ENCODE measurements around the gene CAVIN1.
A peak's percentile ranks its signal among the peaks of the same experiment; 100 is the strongest.
"Not testable (repeated sequence)": the region's sequence is repeated elsewhere in the genome, so short reads cannot be mapped to it uniquely, and the experiment has no call there.

Gene CAVIN1

DNA sequence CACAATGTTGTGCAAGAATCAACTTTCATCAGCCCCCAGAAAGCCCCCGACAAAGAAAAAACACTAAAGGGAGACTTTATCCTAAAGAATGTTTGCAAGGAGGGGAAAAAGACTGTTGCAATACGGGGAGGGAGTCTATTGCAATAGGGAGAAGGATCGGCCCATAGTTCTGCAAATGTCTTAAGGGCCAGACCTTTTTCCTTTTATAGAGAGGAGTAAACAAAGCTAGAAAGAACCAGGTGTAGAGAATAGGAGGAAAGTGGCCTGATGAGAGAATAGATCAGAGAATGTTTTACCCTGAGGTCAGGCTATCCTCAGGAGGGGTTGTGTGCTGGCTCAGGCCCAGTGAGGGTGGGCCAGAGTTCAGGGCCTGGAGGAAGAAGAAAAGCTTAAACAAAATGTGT, 8.7 kb upstream of the CAVIN1 start:
- DNase-seq, result no peak

DNA sequence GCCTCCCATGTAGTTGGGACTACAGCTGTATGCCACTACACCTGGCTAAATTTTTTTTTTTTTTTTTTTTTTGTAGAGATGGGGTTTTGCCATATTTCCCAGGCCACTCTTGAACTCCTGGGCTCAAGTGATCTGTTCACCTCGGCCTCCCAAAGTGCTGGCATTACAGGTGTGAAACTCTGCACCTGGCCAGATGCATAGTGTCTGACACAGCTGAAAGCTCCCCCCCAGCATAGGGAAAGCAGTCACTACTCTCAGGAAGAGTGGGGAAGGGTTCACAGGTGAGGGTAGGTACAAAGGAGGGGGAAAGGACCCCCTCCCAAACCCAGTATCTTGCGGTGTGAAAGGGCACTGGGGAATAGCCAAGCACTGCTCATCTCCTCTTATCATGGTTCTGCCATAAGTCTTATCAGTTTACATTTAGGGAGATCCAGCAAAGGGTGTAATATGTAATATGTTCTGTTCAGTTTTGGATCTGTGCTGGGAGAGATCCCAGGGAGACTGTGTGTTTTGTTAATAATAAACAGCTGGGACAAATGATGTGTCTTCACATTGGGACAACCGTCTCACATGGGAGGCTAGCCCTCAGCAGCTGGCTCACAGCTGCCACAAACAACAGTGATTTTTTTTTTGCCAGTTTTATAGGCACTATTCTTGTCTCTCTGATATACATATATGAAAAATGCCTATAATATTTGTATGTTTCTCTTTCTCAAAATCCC, 6.8 kb upstream of the CAVIN1 start:
- no peak for DNase-seq

DNA sequence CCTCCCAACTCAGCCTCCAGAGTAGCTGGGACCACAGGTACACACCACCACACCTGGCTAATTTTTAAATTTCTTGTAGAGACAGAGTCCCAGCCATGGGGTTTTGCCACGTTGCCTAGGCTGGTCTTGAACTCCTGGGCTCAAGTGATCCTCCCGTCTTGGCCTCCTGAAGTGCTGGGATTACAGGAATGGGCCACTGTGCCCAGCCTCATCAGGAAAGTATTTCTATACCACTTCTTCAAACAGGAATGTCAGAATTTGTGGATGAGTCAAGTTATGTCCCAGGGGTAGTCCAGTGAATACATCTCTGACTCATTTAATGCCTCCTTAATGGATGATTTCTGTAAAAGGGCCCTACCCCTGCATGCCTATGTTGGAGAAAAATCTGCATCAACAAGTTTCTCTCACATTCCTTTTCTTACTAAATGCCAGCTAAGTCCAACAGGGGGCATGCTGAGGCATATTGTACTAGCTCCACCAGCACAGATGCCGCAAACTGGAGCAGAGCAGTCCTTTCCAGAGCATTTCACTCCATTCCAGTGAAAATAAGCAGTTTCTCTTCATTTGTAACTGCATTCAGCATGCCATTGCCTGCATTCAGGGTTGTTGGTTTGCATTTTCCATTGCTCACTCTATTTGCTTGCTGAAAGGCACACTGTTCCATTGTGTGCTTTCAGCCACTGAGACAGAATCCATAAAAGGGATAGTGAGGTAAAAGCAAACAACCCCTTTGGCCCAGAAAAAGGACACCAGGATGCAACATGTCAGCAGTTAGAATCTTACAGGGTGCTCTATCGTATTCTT, 5.3 kb upstream of the CAVIN1 start:
- DNase-seq, result peak; percentile 99

DNA sequence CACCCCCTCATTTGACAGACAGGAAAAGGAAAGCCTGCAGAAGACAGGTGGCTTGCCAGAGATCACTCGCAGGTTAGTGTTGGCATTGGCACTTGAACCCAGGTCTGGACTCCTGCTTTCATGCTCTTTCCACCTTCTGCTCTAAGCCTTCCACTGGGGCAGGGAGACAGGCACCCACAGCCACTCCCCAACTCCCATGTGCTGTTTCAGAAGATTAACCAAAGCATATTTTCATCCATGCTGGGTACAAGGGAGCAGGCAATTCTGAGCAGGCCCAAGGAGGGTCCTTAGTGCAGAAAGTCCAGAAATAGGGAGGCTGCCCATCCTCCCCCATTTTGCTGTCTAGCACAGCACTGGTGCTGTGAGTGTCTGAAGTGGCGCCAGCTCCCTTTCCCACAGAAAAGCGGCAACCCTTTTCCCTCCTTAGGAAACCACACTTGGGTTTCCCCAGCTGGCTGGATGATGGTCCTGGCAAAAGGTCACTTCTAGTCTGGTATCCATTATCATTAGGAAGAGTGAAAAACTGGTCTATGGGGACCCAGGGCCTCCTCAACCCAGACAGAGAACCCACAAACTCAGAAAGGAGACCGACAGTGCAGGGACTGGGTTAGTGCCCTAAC, 2.0 kb upstream of the CAVIN1 start:
- peak; percentile 49 for DNase-seq

DNA sequence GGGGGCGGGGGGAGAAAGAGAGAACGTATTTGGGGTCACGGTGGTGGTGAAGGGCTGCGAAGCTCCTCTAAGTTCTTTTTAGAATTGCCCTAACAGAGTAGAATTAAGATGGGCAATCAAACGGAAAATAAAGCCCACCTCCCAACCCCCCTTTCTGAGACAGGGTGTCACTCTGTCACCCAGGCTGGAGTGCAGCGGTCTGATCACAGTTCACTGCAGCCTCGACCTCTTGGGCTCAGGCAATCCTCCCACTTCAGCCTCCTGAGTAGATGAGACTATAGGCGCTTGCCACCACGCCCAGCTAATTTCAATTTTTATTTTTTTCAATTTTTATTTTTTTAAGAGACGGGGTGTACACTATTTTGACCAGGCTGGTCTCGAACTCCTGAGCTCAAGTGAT, 710 bp upstream of the CAVIN1 start:
- DNase-seq, result no peak

DNA sequence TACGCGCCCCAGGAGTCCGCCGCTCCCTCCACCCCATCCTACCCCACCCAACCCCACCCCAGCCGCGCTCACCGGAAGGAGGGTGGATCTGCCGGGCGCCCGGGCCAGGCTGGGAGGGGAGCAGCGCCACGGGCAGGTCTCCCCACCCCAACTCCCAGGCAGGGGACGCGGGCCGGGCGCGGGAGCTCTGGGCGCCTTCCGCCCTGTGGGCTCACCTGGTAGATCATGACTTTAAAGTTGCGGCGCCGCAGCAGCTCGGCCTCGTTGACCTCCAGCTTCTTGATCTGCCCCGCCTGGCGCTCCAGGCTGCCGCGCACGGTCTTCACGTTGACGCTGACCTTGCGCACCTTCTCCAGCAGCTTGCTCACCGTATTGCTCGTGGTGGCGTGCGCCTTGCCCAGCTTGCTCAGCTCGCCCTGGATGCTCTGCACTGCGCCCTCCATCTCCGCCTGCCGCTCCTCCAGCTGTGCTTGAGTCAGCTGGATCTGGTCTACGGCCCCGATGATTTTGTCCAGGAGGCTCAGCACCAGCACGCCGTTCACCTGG, 571 bp downstream of the CAVIN1 start:
- no peak for DNase-seq

DNA sequence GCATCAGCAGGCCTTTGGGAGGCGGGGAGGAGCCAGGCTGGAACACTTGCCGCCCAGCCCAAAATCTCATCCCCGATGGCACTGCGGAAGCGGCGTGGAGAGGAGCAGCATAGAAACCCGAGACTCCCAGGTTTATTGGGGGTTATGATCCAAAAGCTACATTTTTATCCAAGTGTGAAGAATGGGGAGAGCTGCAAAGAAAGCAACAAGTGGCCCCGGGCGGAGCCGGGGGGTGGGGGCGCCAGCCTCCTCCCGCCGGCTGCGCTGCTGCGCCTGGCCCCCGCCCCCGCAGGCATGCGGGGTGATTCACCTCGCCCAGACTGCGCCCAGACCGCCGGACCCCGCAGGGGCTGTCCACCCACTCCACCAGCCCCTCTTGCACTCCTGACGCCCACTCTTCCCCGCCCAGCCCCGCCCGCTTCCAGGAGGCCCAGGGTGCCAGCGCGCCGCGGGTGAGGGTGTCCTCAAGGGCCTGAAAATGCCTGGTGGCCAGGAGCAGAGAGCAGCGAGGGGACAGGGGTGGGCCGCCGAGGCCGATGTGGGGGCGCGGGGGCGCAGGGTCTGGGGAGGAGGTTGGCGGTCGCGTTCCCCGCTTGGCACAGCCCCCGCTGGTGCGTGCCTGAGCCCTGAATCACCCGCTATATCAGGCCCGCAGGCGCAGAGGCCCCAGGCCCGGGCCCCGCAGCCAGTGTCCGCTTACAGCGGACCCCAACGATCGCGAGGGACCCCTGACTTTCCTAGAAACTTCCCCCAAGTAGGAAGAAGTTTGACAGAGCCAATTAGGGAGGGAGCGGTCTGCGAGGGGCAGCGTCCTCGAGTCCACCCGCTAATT, 1.3 kb downstream of the CAVIN1 start:
- peak; percentile 72 for DNase-seq

DNA sequence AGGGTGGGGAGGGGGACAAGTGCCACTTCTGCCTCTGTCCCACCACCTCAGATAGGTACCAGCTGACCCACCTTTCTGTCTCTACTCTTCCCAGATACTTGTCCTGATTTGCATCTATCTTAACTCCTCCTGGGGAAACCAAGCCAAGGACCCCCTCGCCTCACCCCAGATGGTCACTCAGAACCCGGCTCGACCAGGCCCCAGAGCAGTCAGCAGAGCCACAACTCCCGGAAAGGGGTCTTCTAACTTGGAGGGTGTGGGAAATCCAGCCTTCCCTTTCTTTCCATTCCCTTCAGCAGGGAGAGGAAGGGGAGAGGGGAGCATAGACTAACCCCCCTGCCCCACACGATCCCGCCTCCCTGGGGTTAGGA, 1.9 kb downstream of the CAVIN1 start:
- DNase-seq, result no peak

DNA sequence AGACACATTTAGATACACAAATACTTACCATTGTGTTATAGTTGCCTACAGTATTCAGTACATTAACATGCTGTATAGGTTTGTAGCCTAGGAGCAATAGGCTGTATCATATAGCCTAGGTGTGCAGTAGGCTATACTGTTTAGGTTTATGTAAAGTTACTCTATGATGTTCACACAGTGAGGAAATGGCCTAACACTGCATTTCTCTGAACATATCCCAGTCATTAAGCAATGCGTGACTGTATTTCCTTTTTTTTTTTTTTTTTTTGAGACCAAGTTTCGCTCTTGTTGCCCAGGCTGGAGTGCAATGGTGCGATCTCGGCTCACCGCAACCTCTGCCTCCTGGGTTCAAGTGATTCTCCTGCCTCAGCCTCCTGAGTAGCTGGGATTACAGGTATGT, 5.1 kb downstream of the CAVIN1 start:
- DNase-seq, result not testable (repeated sequence)

DNA sequence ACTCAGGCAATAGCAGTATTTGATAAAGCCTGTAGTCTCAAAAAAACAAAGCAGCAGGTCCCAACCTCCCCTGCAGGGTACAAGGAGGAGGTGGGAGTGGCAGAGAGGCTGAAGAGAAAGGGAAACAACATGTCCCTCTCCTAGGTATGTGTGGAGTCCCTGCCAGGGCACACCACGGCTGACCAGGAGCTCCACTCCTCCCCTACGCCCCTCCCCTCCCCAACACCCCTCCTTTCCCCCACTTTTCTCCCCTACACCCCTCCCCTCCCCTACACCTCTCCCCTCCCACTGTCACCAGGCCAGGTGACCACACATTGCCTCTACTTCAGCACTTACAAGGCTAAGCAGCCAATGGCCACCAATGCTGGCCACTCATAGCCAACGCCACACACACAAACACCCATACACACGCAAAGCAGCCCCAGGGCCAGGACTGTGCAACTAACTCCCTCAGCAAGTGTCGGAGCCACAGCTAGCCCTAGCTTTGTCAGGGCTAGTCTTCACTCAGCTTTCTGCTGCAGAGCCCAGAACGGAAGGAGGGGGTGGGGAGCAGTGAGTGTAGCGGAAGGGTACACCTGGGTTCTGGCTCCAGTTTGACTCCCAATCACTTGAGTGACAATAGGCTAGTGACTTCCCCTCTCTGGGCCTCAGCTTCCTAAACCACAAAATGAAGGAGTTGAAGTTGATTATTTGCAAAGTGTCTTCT, 8.2 kb downstream of the CAVIN1 start:
- DNase-seq, result no peak

DNA sequence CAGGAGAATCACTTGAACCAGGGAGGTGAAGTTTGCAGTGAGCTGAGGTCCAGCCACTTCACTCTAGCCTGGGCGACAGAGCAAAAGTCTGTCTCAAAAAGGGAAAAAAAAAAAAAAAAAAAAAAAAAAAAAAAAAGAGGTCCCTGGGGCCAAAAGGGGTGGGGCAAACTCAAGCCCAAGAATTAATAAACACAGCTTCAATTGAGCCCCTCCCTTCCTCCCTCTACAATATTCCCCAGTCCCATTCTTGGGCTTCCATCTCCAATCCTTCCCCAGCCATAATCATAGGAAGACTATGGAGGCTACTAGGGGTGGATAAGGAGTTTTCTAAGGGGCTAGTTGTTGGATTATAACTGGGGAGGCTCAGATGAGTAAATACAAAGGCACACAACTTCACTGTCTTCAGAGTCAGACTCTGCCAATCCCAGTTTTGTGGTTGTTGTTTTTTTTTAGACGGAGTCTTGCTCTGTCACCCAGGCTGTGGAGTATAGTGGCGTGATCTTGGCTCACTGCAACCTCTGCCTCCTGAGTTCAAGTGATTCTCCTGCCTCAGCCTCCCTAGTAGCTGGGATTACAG, 9.5 kb downstream of the CAVIN1 start:
- no peak for DNase-seq

DNA sequence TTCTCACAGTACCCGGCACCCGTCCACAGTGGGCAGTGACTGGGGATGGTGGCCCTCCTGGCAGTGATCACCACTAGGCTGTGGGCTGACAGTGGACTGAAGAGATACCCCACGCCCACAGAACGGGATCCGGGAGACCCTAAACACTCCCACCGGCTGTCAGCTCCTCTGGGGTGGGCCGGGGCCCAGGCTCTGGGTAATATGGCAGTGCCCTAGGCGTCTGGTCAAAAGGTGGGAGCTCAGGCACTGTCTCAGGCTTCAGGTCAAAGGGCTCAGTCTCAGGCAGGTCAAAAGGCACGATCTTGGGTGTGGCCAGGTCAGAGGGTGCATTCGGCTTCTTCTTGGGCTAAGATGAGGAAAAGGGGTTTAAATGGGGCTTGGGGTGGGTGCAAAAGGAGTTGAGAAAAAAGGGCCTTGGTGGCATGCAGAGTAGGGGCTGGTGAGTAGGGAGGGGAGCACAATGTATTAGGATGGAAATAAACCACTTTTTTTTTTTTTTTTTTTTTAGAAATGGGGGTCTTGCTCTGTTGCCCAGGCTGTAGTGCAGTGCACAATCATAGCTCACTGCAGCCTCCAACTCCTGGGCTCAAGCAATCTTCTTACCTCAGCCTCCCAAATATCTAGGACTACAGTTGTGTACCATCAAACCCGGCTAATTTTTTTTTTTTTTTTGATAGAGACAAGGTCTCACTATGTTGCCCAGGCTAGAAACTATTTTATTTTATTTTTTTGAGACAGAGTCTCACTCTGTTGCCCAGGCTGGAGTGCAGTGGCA, 11.0 kb downstream of the CAVIN1 start:
- DNase-seq, result no peak

DNA sequence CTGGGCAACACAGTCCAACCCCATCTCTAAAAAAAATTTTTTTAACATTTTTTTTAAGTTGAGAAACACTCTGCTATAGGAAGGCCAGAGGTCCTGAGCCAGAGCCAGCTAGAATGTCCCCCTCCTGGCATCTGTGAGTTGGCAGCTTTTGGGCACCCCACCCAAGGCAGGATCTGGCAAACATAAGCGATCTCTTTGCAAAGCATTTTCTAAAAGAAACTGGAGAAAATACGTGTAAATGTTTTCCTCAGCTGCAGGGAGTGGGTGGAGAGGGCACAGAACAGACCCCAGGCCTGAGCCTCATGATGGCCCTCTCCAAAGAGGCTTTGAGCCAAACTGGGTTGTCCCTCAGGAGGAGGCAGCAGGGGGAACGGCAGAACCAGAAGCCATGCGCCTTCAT, 11.7 kb downstream of the CAVIN1 start:
- no peak for DNase-seq

DNA sequence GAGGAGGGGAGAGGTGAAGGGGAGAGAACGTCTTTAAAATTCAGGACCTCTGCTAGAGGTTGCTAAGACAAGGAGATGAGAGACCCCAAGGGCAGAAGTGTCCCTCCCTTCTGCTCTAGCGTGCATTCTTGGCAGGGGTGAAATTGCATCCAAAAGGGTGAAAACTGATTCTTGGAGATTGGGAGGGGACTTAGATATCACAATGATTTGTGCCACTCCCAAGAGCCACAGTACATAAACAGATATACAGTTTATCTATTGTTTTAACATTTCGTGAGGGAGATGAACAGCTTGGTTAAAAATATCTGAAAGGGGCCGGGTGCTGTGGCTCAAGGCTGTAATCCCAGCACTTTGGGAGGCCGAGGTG, 12.8 kb downstream of the CAVIN1 start:
- DNase-seq, result no peak

DNA sequence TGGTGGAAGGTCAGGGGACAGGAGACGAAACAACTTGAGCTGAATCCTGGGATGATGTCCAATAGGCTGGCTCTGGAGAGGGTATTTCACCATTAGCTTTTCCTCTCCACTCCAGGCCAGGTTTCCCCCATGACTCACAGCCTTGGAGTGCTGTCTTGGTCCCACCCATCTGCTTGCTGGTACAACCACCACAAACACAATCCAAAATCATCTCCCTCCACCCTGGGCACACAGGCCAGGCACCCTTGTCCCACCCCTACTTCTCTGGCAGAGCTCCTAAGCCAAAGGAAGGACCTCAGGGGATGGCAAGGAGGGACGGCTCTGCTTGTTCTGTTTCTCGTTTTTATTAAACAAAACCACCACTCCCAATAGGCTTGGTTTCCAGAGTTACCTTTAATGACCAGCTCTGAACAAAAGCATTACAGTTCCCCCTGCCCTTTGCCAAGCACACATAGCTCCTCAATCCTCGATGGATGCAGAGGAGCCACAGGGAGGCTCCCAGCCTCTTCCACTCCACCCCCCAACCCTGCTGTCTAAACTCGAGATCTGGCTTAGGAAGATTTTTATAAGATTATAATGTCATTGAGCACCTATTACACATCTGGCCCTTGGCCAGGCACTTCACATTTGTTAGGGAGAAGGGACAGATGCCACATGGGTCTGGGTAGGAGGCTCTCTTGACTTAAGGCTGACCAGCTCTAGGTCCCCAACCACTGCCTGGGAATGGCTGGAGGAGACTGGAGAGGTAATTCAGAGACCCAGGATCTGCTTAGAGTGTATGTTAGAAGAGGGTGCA, 13.3 kb downstream of the CAVIN1 start:
- peak; percentile 80 for DNase-seq

DNA sequence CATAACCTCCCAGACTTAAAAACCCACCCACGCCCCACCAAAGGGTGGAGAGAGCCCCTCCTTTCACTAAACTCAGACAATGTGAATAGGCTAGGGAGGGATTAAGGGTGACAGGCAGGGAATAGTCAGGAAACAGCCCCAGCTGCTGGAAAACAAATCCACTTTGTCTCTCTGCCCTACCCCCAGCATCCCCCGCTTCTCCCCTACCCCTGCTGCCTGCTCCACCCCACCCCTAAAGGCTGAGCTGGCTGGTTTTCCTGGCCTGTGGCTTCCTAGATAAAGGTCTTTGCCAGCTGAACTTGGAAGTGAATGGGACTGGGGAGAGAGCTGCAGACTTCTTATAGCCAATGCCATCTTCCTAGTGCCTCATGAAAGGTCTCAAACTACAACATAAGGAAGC, 15.0 kb downstream of the CAVIN1 start:
- DNase-seq, result no peak

DNA sequence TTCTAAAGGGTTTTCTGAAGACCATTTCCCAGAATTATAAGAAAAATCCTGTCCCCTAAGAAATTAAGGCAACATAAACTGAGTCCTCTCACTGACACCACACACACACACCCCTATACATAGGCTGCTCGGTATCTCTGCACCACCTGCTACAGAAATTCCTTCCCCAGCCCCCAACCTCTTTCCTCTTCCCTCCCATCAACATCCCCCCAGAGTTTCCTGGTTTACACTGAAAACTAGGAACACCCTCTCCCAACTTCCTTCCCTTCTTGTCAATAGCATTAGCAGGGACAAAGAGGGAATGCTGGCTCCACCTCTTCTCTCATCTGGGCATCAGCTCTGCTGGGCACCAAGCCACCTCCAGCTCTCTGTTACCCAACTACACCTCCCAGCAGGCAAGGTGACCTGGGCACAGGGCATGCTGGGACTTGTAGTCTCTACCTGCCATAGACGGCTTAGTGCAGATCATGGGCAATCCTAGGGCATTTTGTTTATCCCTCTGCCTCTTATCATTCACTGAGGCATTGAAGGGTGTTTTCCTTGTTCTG, 15.7 kb downstream of the CAVIN1 start:
- DNase-seq, result no peak

DNA sequence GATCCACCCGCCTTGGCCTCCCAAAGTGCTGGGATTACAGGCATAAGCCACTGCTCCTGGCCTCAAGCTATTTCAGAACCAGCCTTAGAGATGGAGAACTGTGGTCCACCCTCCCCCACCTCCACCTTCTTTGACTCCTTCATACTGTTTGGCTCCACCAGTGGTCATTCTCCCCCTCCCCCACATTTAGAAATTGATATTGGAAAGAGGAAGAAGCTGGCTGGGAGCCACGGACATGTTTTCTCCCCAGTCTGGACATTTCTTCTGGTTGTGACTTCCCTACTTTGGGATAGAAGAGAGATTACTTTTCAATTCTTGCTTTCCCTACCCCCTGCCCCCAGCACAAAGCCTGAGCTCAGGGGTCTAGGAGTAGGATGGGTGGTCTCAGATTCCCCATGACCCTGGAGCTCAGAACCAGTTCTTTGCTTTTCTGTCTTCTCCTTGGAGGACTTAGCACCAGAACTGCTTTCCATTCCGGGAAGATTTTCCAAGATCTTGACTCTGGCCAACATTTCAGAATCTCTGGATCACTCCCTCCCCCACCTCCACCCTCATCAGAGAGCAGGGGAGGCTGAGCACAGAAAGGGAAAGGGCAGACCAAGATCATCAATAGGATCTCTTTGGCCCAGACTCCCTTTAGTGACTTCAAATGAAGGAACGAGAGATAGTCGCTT, 16.3 kb downstream of the CAVIN1 start:
- DNase-seq, result no peak

DNA sequence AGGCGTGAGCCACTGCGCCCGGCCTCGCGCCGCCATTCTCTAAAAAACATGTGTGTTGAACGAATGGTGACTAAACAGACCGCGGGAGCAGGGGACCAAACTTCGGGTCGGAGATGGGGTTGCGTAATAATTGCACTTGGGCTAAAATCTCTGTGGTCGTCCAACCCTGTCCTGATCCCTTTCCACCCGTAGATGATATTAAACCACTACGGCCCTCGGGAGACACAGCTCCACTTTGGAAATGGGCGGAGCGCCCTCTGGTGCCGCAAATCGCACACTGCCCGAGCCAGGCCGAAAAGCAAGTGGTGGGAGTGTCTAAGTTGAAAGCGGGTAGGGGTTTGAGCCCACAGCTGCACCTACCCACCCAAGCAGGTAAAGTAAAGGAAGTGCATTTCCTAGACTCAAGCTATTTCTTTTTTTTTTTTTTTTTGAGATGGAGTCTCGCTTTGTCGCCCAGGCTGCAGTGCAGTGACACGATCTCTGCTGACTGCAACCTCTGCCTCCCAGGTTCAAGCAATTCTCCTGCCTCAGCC, 17.0 kb downstream of the CAVIN1 start:
- peak; percentile 65 for DNase-seq
